ENCODE results near the gene VPS50.

The VPS50 gene

GRCh38 chr7:93238131-93238530, 6.0 kb downstream of the VPS50 start:
- peaks cover 5% of the 10 kb centered on the region for H3K36me3 ChIP-seq
- no peak overlapping the region for H3K4me3 ChIP-seq
- no peak overlapping the region for H3K27ac ChIP-seq
- H4K20me1 ChIP-seq, result peaks cover 30% of the 10 kb centered on the region; the same call in 1 of the 2 replicates
- no peak for TF ChIP-seq Cebpa-rat (IDR thresholded peaks at IDR 0.05)
- H3K9ac ChIP-seq, result no peak overlapping the region
- H3K27me3 ChIP-seq, result no peaks in the 10 kb centered on the region
- H3K9me3 ChIP-seq, result no peaks in the 10 kb centered on the region
- H3K4me1 ChIP-seq, result peaks cover 9% of the 10 kb centered on the region
- H3K4me2 ChIP-seq, result no peak overlapping the region

- no peak overlapping the region for H3K4me3 ChIP-seq
- H3K36me3 ChIP-seq, result peaks cover 5% of the 10 kb centered on the region
- no peaks in the 10 kb centered on the region for H3K27me3 ChIP-seq
- peaks cover 3% of the 10 kb centered on the region for H3K4me1 ChIP-seq
- no peak for TF ChIP-seq Cebpa-rat (IDR thresholded peaks at IDR 0.05)
- H3K9me3 ChIP-seq, result no peaks in the 10 kb centered on the region
- no peak overlapping the region for H3K9ac ChIP-seq
- peaks cover 32% of the 10 kb centered on the region; the same call in 1 of the 2 replicates for H4K20me1 ChIP-seq
- H3K4me2 ChIP-seq, result no peak overlapping the region
- H3K27ac ChIP-seq, result no peak overlapping the region
Measured at GRCh38 chr7:93238748-93239147, 6.6 kb downstream of the VPS50 start.

DNA sequence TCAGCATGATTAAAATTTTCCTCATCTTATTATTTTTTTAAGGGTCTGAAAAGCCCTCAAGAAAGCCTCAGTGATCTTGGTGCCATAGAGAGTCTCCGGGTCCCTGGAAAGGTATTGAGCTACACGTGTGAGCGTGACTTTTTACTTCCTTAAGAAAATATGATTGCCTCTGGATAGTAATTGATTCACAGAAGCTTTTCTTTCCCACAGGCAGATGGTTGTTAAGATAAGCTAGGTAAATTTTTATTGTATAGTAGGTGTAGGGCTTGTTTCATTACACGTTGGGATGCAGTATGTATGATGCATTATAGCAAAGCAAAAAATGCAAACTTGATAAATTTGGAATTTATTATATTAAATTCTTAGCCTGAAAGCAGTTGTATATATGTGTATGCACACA, 7.7 kb downstream of the VPS50 start:
- H3K9ac ChIP-seq, result no peak overlapping the region
- no peak overlapping the region for H3K27ac ChIP-seq
- no peaks in the 10 kb centered on the region for H3K4me1 ChIP-seq
- H3K27me3 ChIP-seq, result no peaks in the 10 kb centered on the region
- no peaks in the 10 kb centered on the region for H3K9me3 ChIP-seq
- H3K36me3 ChIP-seq, result peaks cover 5% of the 10 kb centered on the region
- H4K20me1 ChIP-seq, result peaks cover 34% of the 10 kb centered on the region; the same call in 1 of the 2 replicates
- H3K4me2 ChIP-seq, result no peak overlapping the region
- H3K4me3 ChIP-seq, result no peak overlapping the region
- no peak for TF ChIP-seq Cebpa-rat (IDR thresholded peaks at IDR 0.05)

DNA sequence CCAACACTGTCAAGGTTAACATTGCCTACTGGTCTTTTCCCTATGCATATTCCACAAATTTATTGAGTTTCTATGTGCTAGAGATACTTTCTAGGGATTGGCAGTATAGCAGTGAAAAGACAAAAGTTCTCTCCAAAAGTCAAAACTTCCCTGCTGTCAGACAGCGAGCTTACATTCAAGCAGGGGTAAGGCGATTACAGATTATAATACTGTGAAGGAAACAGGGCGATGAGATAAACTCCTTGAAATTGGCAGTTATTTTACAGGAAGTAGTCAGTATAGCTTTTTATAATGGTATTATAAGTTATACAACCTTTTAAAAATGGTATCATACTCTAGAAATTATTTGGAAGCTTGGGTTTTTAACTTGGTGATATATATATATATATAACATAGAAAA, 9.9 kb downstream of the VPS50 start:
- TF ChIP-seq Cebpa-rat (IDR thresholded peaks at IDR 0.05), result no peak
- no peak overlapping the region for H3K9ac ChIP-seq
- H3K27ac ChIP-seq, result no peak overlapping the region
- no peaks in the 10 kb centered on the region for H3K4me1 ChIP-seq
- H4K20me1 ChIP-seq, result peaks cover 38% of the 10 kb centered on the region
- no peak overlapping the region for H3K4me3 ChIP-seq
- peaks cover 5% of the 10 kb centered on the region for H3K36me3 ChIP-seq
- no peaks in the 10 kb centered on the region for H3K9me3 ChIP-seq
- no peak overlapping the region for H3K4me2 ChIP-seq
- H3K27me3 ChIP-seq, result no peaks in the 10 kb centered on the region

- Histone ChIP-seq H3K4me3 (no peak overlapping the region), H3K27me3 (no peaks in the 10 kb centered on the region), H3K4me2 (no peak overlapping the region)
Measured at GRCh38 chr7:93245525-93246432, 13.6 kb downstream of the VPS50 start.

GRCh38 chr7:93249491-93250148, 17.5 kb downstream of the VPS50 start:
- no peaks in the 10 kb centered on the region for H3K4me1 ChIP-seq
- no peak overlapping the region for H3K9ac ChIP-seq
- H3K4me2 ChIP-seq, result no peak overlapping the region
- 0 out of 2 replicates have a peak, but pooled peaks cover 4% of the 10 kb centered on the region for H3K36me3 ChIP-seq
- H3K27ac ChIP-seq, result no peak overlapping the region
- no peak overlapping the region for H3K4me3 ChIP-seq
- TF ChIP-seq Cebpa-rat (IDR thresholded peaks at IDR 0.05), result no peak
- no peaks in the 10 kb centered on the region for H3K27me3 ChIP-seq
- H3K9me3 ChIP-seq, result no peaks in the 10 kb centered on the region
- peaks cover 38% of the 10 kb centered on the region for H4K20me1 ChIP-seq

More at GRCh38 chr7:93245525-93246432, 13.6 kb downstream of the VPS50 start:
- no peak overlapping the region for H3K27ac ChIP-seq
- no peak overlapping the region for H3K9ac ChIP-seq
- H3K36me3 ChIP-seq, result peaks cover 5% of the 10 kb centered on the region
- no peaks in the 10 kb centered on the region for H3K9me3 ChIP-seq
- TF ChIP-seq Cebpa-rat (IDR thresholded peaks at IDR 0.05), result no peak
- peaks cover 48% of the 10 kb centered on the region for H4K20me1 ChIP-seq
- H3K4me1 ChIP-seq, result no peaks in the 10 kb centered on the region

DNA sequence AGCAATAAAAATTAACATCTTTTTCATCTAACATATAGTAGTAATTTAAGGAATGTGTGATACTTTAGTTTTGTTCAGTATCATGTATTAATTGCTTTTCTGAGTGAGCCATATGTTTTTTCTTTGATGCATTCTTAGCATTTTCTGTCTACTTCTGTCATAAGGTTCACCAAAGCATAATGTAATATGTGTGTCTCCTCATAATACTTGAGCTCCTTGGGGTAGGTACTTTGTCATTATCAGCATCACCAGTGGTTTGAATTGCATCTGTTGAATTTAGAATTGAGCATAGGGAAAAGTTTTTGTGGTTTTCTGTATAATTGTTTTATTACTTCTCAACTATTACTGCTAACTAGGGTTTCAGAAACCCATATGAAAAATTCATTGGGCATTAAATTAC, 26.5 kb downstream of the VPS50 start:
- no peaks in the 10 kb centered on the region for H3K4me1 ChIP-seq
- H3K27ac ChIP-seq, result no peak overlapping the region
- no peak for TF ChIP-seq Cebpa-rat (IDR thresholded peaks at IDR 0.05)
- no peak overlapping the region for H3K9ac ChIP-seq
- H3K4me2 ChIP-seq, result no peak overlapping the region
- 0 out of 2 replicates have a peak, but pooled peaks cover 7% of the 10 kb centered on the region for H3K36me3 ChIP-seq
- no peaks in the 10 kb centered on the region for H4K20me1 ChIP-seq
- H3K9me3 ChIP-seq, result no peaks in the 10 kb centered on the region
- H3K27me3 ChIP-seq, result no peaks in the 10 kb centered on the region
- H3K4me3 ChIP-seq, result no peak overlapping the region

- Histone ChIP-seq H4K20me1 (no peaks in the 10 kb centered on the region), H3K36me3 (0 out of 2 replicates have a peak, but pooled peaks cover 4% of the 10 kb centered on the region), H3K4me1 (no peaks in the 10 kb centered on the region), H3K9ac (no peak overlapping the region), H3K4me2 (no peak overlapping the region), H3K27ac (no peak overlapping the region), H3K27me3 (no peaks in the 10 kb centered on the region), H3K9me3 (no peaks in the 10 kb centered on the region), H3K4me3 (no peak overlapping the region)
- TF ChIP-seq Cebpa-rat (IDR thresholded peaks at IDR 0.05), result no peak
Measured at GRCh38 chr7:93262535-93262934, 30.4 kb downstream of the VPS50 start.

DNA sequence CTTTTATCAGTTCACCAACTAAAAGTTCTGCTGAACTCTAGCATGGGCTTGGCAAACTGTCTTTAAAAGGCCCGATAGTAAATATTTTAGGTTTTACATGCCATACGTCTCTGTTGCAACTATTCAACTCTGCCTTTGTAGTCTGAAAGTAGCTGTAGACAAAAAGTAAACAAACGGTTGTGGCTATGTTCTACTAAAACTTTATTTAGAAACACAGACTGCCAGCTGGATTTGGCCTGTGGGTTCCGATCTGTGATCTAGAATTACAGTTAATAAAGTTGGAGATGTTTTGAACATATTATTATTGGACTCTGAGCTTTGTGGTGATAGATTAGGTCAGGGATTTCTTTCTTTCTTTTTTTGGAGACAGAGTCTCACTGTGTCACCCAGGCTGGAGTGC, 33.1 kb downstream of the VPS50 start:
- TF ChIP-seq Cebpa-rat (IDR thresholded peaks at IDR 0.05), result no peak
- Histone ChIP-seq H3K9me3 (no peaks in the 10 kb centered on the region), H3K4me3 (no peak overlapping the region), H3K9ac (no peak overlapping the region), H3K4me2 (no peak overlapping the region), H3K27me3 (no peaks in the 10 kb centered on the region), H3K36me3 (0 out of 2 replicates have a peak, but pooled peaks cover 4% of the 10 kb centered on the region), H4K20me1 (no peaks in the 10 kb centered on the region), H3K27ac (no peak overlapping the region), H3K4me1 (peaks cover 3% of the 10 kb centered on the region)

GRCh38 chr7:93279541-93279940, 47.4 kb downstream of the VPS50 start:
- Histone ChIP-seq H3K27ac (no peak overlapping the region), H3K4me1 (no peaks in the 10 kb centered on the region), H3K27me3 (no peaks in the 10 kb centered on the region), H3K36me3 (peaks cover 21% of the 10 kb centered on the region), H3K4me3 (no peak overlapping the region), H3K9me3 (no peaks in the 10 kb centered on the region), H3K4me2 (no peak overlapping the region), H3K9ac (no peak overlapping the region), H4K20me1 (no peaks in the 10 kb centered on the region)
- TF ChIP-seq Cebpa-rat (IDR thresholded peaks at IDR 0.05), result no peak

Measured in BLaER1 (cell line).